HL-60 (cell line): ENCODE measurements around the gene MEMO1.

Source experiments
- DNase-seq, 2 experiments: peaks; one replicate each; pipeline ENCODE4 v3.0.0-alpha.2; 2010 to 2020; ENCODE audit warnings: low read depth in 1 of 2, low spot score in 1 of 2
- H3K27ac ChIP-seq: fragments of 250-450 bp; sonication (Bioruptor Pico); replicated peaks from 2 replicates; pipeline ENCODE4 v1.5.1; 2020; ENCODE audit warnings: mild to moderate bottlenecking, moderate library complexity
- H3K27me3 ChIP-seq: fragments of 250-450 bp; sonication (Bioruptor Pico); 2 replicates; pipeline ENCODE4 v1.5.1; 2021; ENCODE audit warnings: mild to moderate bottlenecking, moderate library complexity; ENCODE audit not compliant: insufficient read depth, poor library complexity, severe bottlenecking
- H3K4me3 ChIP-seq: replicated peaks from 2 replicates; pipeline ENCODE4 v1.5.1; 2011; ENCODE audit warnings: mild to moderate bottlenecking, control low read depth, low read length; ENCODE audit not compliant: insufficient read depth
- CTCF ChIP-seq: IDR thresholded peaks from one replicate; pipeline ENCODE4 v1.5.1; 2011; ENCODE audit warnings: low read length, control low read depth, inconsistent platforms; ENCODE audit not compliant: insufficient read depth
- GABPA ChIP-seq: IDR thresholded peaks from 2 replicates; pipeline ENCODE4 v1.6.1; 2012; ENCODE audit warnings: low read depth
- POLR2AphosphoS5 ChIP-seq: IDR thresholded peaks from 2 replicates; pipeline ENCODE4 v1.6.1; 2012; ENCODE audit warnings: low read depth
- REST ChIP-seq: IDR thresholded peaks from 2 replicates; pipeline ENCODE4 v1.6.1; 2012; ENCODE audit warnings: low read depth; ENCODE audit not compliant: insufficient replicate concordance
- SPI1 ChIP-seq: IDR thresholded peaks from 2 replicates; pipeline ENCODE4 v1.6.1; 2012; ENCODE audit warnings: low read depth, mild to moderate bottlenecking, borderline replicate concordance

Gene MEMO1

GRCh38 chr2:31992025-31992579, 18.7 kb downstream of the MEMO1 start:
- no peak for DNase-seq
- Histone ChIP-seq H3K27ac (no peak overlapping the region), H3K4me3 (no peak overlapping the region), H3K27me3 (no peaks in the 10 kb centered on the region)
- TF ChIP-seq CTCF (no peak), REST (no peak), SPI1 (no peak), POLR2AphosphoS5 (no peak), GABPA (no peak)

- Histone ChIP-seq H3K4me3 (no peak overlapping the region), H3K27ac (no peak overlapping the region), H3K27me3 (no peaks in the 10 kb centered on the region)
- TF ChIP-seq REST (no peak), GABPA (no peak), POLR2AphosphoS5 (no peak), CTCF (no peak), SPI1 (no peak)
- no peak for DNase-seq
Observed at GRCh38 chr2:31989946-31990345, 20.9 kb downstream of the MEMO1 start.

GRCh38 chr2:31987454-31988220, 23.2 kb downstream of the MEMO1 start:
- Histone ChIP-seq H3K27ac (no peak overlapping the region), H3K4me3 (no peak overlapping the region)

More at GRCh38 chr2:31987454-31988220, 23.2 kb downstream of the MEMO1 start:
- TF ChIP-seq REST (no peak), POLR2AphosphoS5 (no peak)
- DNase-seq: no peak
- no peaks in the 10 kb centered on the region for H3K27me3 ChIP-seq
